Mucosa of rectum (tissue), 2 donors: ENCODE data around the gene CYP3A4.
"Not testable (repeated sequence)": the region's sequence is repeated elsewhere in the genome, so short reads cannot be mapped to it uniquely, and the experiment has no call there.

Source experiments
- H3K27ac ChIP-seq, 2 donors: one replicate each; pipeline ENCODE4 v1.7.0; 2013; ENCODE audit warnings: inconsistent platforms in 2 of 2, low read depth in 2 of 2, low read length in 2 of 2
- H3K27me3 ChIP-seq, 2 donors: one replicate each; pipeline ENCODE4 v1.7.0; 2013; ENCODE audit warnings: low read length in 2 of 2; ENCODE audit not compliant: control insufficient read depth in 2 of 2, insufficient read depth in 2 of 2
- H3K36me3 ChIP-seq, 2 donors: one replicate each; pipeline ENCODE4 v1.7.0; 2013; ENCODE audit warnings: low read length in 2 of 2; ENCODE audit not compliant: control insufficient read depth in 2 of 2, insufficient read depth in 2 of 2
- H3K4me1 ChIP-seq, 2 donors: one replicate each; pipeline ENCODE4 v1.7.0; 2013; ENCODE audit warnings: low read length in 2 of 2, mild to moderate bottlenecking in 1 of 2; ENCODE audit not compliant: control insufficient read depth in 2 of 2, insufficient read depth in 2 of 2
- H3K4me3 ChIP-seq, 2 donors: one replicate each; pipeline ENCODE4 v1.7.0; 2013; ENCODE audit warnings: low read length in 2 of 2
- H3K9ac ChIP-seq, 2 donors: one replicate each; pipeline ENCODE4 v1.7.0; 2013; ENCODE audit warnings: low read length in 2 of 2, low read depth in 1 of 2, mild to moderate bottlenecking in 1 of 2
- H3K9me3 ChIP-seq, 2 donors: one replicate each; pipeline ENCODE4 v1.7.0; 2013; ENCODE audit warnings: low read length in 2 of 2; ENCODE audit not compliant: control insufficient read depth in 2 of 2
- donor health status: healthy.
- donor health status: Normal muscosa, but diverticular disease.

The CYP3A4 gene

GRCh38 chr7:99822731-99823718, 39.0 kb upstream of the CYP3A4 start:
- Histone ChIP-seq H3K27me3 (no peaks in the 10 kb centered on the region), H3K4me1 (peaks cover 0 to 3% of the 10 kb centered on the region in 2 donors), H3K9ac (no peak overlapping the region), H3K9me3 (no peaks in the 10 kb centered on the region), H3K4me3 (no peak overlapping the region), H3K27ac (no peak overlapping the region), H3K36me3 (no peaks in the 10 kb centered on the region)

DNA sequence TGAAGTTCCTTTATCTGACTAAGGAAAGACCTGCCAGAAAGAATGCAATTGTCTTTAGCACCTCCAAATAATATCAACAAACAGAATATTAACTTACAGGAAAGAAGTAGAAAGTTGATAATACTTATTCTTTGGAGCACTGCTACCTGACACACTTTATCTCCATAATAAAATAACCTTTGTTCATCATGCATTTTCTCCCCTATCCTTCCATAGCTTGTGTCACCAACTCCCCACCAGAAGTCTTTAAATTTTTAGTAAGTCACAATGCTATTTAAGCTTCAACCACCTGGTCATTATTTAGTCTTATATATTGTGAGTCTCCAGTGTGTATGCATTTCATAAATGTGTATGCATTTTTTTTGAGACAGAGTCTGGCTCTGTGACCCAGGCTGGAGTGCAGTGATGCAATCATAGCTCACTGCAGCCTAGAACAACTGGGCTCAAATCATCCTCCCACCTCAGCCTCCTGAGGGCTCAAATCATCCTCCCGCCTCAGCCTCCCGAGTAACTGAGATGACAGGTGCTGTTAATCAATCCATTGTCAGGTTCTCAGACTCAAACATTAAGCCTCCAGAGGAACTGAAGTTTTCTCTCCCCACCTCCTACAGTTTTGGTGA, 36.5 kb upstream of the CYP3A4 start:
- H3K36me3 ChIP-seq: no peaks in the 10 kb centered on the region
- H3K27me3 ChIP-seq: no peaks in the 10 kb centered on the region
- no peak overlapping the region for H3K4me3 ChIP-seq
- no peak overlapping the region for H3K27ac ChIP-seq
- H3K4me1 ChIP-seq: peaks cover 0 to 3% of the 10 kb centered on the region in 2 donors
- no peaks in the 10 kb centered on the region for H3K9me3 ChIP-seq
- no peak overlapping the region for H3K9ac ChIP-seq

DNA sequence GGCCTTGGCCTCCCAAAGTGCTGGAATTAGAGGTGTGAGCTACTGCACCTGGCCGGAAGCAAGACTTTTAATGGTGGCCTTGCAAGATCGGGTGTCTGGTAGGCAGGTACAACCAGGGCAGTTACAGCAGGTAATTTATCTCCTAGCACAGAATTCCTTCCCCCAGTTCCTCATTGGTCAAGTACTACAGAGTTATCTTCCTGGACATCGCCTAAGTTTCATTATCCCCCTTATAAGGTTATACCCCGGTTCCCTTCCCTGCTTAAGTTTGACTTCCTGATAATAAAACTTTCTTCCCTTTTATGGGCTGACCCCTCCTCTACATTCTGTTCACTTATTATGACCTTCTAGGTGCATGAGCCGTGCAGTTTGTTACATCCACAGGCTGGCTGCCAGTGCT, 24.8 kb upstream of the CYP3A4 start:
- Histone ChIP-seq H3K27ac (no peak overlapping the region), H3K27me3 (no peaks in the 10 kb centered on the region), H3K36me3 (no peaks in the 10 kb centered on the region), H3K4me3 (no peak overlapping the region), H3K9ac (no peak overlapping the region), H3K4me1 (no peaks in the 10 kb centered on the region), H3K9me3 (no peaks in the 10 kb centered on the region)

DNA sequence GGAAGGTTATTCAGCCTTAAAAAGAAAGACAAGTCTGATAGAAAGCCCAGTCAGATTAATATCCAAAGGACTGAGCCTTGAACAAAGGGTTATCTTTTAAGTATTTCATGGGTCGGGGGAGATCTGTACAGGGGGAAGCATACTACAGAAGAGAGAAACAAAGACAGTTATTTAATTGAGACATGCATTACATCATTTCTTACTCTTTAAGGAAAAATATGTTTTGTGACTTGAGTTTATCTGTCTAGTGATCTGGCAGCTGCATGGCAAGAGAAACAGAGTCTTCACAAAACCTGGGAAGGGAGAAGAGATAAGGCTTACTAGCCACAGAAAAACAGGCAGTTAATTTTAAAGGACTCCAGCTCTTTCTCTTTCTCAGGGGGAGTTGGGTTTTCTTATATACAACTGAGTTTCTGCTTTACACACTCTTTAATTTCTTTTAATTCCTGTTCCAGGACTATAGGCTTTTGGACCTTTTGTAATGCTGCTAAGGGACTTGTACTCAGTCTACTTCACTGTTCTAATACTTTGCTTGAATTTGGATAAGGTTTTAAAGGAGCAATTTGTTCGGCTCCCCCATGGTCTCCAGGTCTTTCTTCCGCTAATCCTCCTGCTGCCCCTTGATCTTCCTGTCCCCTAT, 23.0 kb upstream of the CYP3A4 start:
- no peaks in the 10 kb centered on the region for H3K36me3 ChIP-seq
- H3K9me3 ChIP-seq: peaks cover 0 to 3% of the 10 kb centered on the region in 2 donors
- H3K4me1 ChIP-seq: no peaks in the 10 kb centered on the region
- no peak overlapping the region for H3K9ac ChIP-seq
- H3K27me3 ChIP-seq: no peaks in the 10 kb centered on the region
- no peak overlapping the region for H3K4me3 ChIP-seq
- H3K27ac ChIP-seq: no peak overlapping the region

GRCh38 chr7:99805641-99806040, 21.7 kb upstream of the CYP3A4 start:
- no peak overlapping the region for H3K9ac ChIP-seq
- H3K27ac ChIP-seq: no peak overlapping the region
- H3K4me3 ChIP-seq: no peak overlapping the region
- no peaks in the 10 kb centered on the region for H3K36me3 ChIP-seq
- peaks cover 0 to 3% of the 10 kb centered on the region in 2 donors for H3K9me3 ChIP-seq
- H3K4me1 ChIP-seq: no peaks in the 10 kb centered on the region
- H3K27me3 ChIP-seq: no peaks in the 10 kb centered on the region

DNA sequence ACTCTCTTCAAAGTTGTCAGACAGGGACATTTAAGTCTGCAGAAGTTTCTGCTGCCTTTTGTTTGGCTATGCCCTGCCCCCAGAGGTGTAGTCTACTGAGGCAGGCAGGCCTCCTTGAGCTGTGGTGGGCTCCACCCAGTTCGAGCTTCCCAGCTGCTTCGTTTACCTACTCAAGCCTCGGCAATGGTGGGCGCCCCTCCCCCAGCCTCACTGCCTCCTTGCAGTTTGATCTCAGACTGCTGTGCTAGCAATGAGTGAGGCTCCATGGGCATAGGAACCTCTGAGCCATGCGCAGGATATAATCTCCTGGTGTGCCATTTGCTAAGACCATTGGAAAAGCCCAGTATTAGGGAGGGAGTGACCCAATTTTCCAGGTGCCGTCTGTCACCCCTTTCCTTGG, 19.1 kb upstream of the CYP3A4 start:
- not testable (repeated sequence) for H3K4me1 ChIP-seq, H3K27ac ChIP-seq, H3K9ac ChIP-seq, H3K36me3 ChIP-seq, H3K27me3 ChIP-seq, H3K4me3 ChIP-seq, H3K9me3 ChIP-seq

DNA sequence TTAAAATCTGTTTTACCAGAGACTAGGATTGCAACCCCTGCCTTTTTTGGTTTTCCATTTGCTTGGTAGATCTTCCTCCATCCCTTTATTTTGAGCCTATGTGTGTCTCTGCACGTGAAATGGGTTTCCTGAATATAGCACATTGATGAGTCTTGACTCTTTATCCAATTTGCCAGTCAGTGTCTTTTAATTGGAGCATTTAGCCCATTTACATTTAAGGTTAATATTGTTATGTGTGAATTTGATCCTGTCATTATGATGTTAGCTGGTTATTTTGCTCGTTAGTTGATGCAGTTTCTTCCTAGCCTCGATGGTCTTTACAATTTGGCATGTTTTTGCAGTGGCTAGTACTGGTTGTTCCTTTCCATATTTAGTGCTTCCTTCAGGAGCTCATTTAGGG, 17.4 kb upstream of the CYP3A4 start:
- H3K9ac ChIP-seq, H3K27me3 ChIP-seq, H3K4me1 ChIP-seq: not testable (repeated sequence)

GRCh38 chr7:99798972-99799371, 15.0 kb upstream of the CYP3A4 start:
- Histone ChIP-seq H3K9me3 (peaks cover 0 to 3% of the 10 kb centered on the region in 2 donors), H3K4me3 (no peak overlapping the region), H3K27ac (no peak overlapping the region), H3K4me1 (no peaks in the 10 kb centered on the region), H3K9ac (no peak overlapping the region), H3K27me3 (no peaks in the 10 kb centered on the region), H3K36me3 (no peaks in the 10 kb centered on the region)

More for the DNA sequence above, 17.4 kb upstream of the CYP3A4 start:
- H3K4me3 ChIP-seq, H3K27ac ChIP-seq, H3K9me3 ChIP-seq, H3K36me3 ChIP-seq: not testable (repeated sequence)

GRCh38 chr7:99795864-99796263, 11.9 kb upstream of the CYP3A4 start:
- H3K4me3 ChIP-seq, H3K36me3 ChIP-seq, H3K27ac ChIP-seq, H3K9ac ChIP-seq, H3K27me3 ChIP-seq, H3K4me1 ChIP-seq, H3K9me3 ChIP-seq: not testable (repeated sequence)
